Prostate gland (tissue), 2 donors: Measurements from ENCODE around the gene SPIC. TPM values are rescaled to one million over a fixed set of nuclear protein-coding genes. Genes with fewer than 3 reads are reported as not detected.

Source experiments
- DNase-seq: peaks from one replicate; pipeline ENCODE4 v3.0.0-alpha.2; 2019; ENCODE audit warnings: low spot score
- H3K27ac ChIP-seq, 2 donors: fragments of 200-600 bp; sonication (generic); 2 replicates each; pipeline ENCODE4 v1.5.1; 2017 to 2019
- H3K27me3 ChIP-seq: fragments of 200-600 bp; sonication (generic); replicated peaks from 2 replicates; pipeline ENCODE4 v1.5.1; 2019; ENCODE audit not compliant: insufficient read depth
- H3K36me3 ChIP-seq, 2 donors: fragments of 200-600 bp; sonication (generic); 1 replicate in 1 of 2; 2 replicates in 1 of 2; pipeline versions ENCODE4 v1.5.1 to v1.8.1; 2017 to 2019
- H3K4me1 ChIP-seq: fragments of 200-600 bp; sonication (generic); replicated peaks from 2 replicates; pipeline ENCODE4 v1.5.1; 2019
- H3K4me3 ChIP-seq, 2 donors: fragments of 200-600 bp; sonication (generic); 2 replicates each; pipeline ENCODE4 v1.5.1; 2017 to 2019
- H3K9me3 ChIP-seq: fragments of 200-600 bp; sonication (generic); 2 replicates; pipeline ENCODE4 v1.5.1; 2017
- POLR2A ChIP-seq: fragments of 450-650 bp; IDR thresholded peaks from one replicate; pipeline ENCODE4 v1.6.1; 2016; ENCODE audit warnings: antibody characterized with exemption, mild to moderate bottlenecking
- POLR2AphosphoS5 ChIP-seq: sonication (generic); formaldehyde crosslinking; IDR thresholded peaks from one replicate; pipeline ENCODE4 v1.6.1; 2017; ENCODE audit warnings: antibody characterized with exemption
- WGBS: methylation state at CpG from one replicate; pipeline ENCODE4 v1.1.5; 2018; 5-methylcytosine and 5-hydroxymethylcytosine counted together
- intact Hi-C: fragments of 100-400 bp; cut with DNase I; formaldehyde crosslinking; loops from one replicate; pipeline ENCODE4 v1.14.2; 2022
- total RNA-seq, 2 donors: library from RNA; depleted of rRNA; stranded (reverse); fragments of >200 nt; gene quantifications; one replicate each; pipeline ENCODE4 v1.1.0, GENCODE V29; 2016
- TF ChIP-seq, protein P1 (sequence below), 4 experiments: fragments of 200-600 bp in 2 of 4; fragments of 450-650 bp in 2 of 4; sonication (generic) in 2 of 4; IDR thresholded peaks; 1 replicate in 3 of 4; 2 replicates in 1 of 4; pipeline ENCODE4 v1.5.1; 2016 to 2019; ENCODE audit warnings: antibody characterized with exemption in 4 of 4, mild to moderate bottlenecking in 2 of 4, moderate library complexity in 2 of 4

SPIC gene
- total RNA-seq, 2 donors from 2014 or later, result not detected

- Histone ChIP-seq H3K9me3 (no peaks in the 10 kb centered on the region), H3K27me3 (no peaks in the 10 kb centered on the region), H3K4me3 (no peak overlapping the region), H3K27ac (no peak overlapping the region), H3K36me3 (no peaks in the 10 kb centered on the region), H3K4me1 (no peaks in the 10 kb centered on the region)
- no peak for DNase-seq
- intact Hi-C loops, result no loop called here
- TF ChIP-seq POLR2A (no peak), POLR2AphosphoS5 (no peak)
- TF ChIP-seq, protein P1, sequence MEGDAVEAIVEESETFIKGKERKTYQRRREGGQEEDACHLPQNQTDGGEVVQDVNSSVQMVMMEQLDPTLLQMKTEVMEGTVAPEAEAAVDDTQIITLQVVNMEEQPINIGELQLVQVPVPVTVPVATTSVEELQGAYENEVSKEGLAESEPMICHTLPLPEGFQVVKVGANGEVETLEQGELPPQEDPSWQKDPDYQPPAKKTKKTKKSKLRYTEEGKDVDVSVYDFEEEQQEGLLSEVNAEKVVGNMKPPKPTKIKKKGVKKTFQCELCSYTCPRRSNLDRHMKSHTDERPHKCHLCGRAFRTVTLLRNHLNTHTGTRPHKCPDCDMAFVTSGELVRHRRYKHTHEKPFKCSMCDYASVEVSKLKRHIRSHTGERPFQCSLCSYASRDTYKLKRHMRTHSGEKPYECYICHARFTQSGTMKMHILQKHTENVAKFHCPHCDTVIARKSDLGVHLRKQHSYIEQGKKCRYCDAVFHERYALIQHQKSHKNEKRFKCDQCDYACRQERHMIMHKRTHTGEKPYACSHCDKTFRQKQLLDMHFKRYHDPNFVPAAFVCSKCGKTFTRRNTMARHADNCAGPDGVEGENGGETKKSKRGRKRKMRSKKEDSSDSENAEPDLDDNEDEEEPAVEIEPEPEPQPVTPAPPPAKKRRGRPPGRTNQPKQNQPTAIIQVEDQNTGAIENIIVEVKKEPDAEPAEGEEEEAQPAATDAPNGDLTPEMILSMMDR (IDR thresholded peaks at IDR 0.05), result no peak
- WGBS, result 80% methylated on average over 4 of the region's 4 CpGs
Observed at GRCh38 chr12:101474248-101474647, 888 bp upstream of the SPIC start.

GRCh38 chr12:101475751-101476305, 692 bp downstream of the SPIC start:
- WGBS, result 43% methylated on average over 5 of the region's 5 CpGs
- Histone ChIP-seq H3K27me3 (no peaks in the 10 kb centered on the region), H3K27ac (no peak overlapping the region), H3K4me1 (no peaks in the 10 kb centered on the region), H3K36me3 (no peaks in the 10 kb centered on the region), H3K4me3 (no peak overlapping the region), H3K9me3 (no peaks in the 10 kb centered on the region)
- DNase-seq, result no peak
- TF ChIP-seq, protein P1 (IDR thresholded peaks at IDR 0.05), result no peak
- TF ChIP-seq POLR2A (no peak), POLR2AphosphoS5 (no peak)
- intact Hi-C loops, result no loop called here

DNA sequence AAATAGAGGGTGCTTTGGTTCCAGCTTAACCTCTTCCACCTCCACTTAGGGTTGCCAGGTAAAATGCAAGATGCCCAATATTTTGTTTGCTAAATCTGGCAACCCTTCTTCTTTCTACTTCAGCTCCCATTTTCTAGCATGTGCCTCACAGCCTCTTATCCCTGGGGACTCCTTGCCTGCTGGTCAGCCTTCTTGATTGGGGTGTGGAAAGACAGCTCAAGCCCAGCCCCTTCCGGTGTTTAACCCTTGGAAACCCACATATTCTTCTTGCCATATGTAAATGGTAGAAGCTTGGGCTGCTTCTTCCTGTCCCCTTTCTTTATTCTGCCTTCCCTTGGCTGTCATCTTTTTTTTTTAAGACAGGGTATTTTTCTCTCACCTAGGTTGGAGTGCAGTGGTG, 5.7 kb downstream of the SPIC start:
- no peaks in the 10 kb centered on the region for H3K36me3 ChIP-seq
- H3K4me1 ChIP-seq, result no peaks in the 10 kb centered on the region
- TF ChIP-seq, protein P1 (IDR thresholded peaks at IDR 0.05), result no peak
- no peak for TF ChIP-seq POLR2A
- no peak for TF ChIP-seq POLR2AphosphoS5
- H3K4me3 ChIP-seq, result no peak overlapping the region
- DNase-seq, result no peak
- no peaks in the 10 kb centered on the region for H3K9me3 ChIP-seq
- intact Hi-C loops, result no loop called here
- H3K27me3 ChIP-seq, result no peaks in the 10 kb centered on the region
- WGBS, result 53% methylated on average over 1 of the region's 1 CpG
- H3K27ac ChIP-seq, result no peak overlapping the region

GRCh38 chr12:101485021-101485420, 9.9 kb downstream of the SPIC start:
- Histone ChIP-seq H3K9me3 (no peaks in the 10 kb centered on the region), H3K4me3 (no peak overlapping the region), H3K4me1 (no peaks in the 10 kb centered on the region), H3K27me3 (no peaks in the 10 kb centered on the region), H3K36me3 (no peaks in the 10 kb centered on the region), H3K27ac (no peak overlapping the region)
- TF ChIP-seq POLR2A (no peak), POLR2AphosphoS5 (no peak)
- TF ChIP-seq, protein P1 (IDR thresholded peaks at IDR 0.05), result no peak
- intact Hi-C loops, result no loop called here
- no peak for DNase-seq

DNA sequence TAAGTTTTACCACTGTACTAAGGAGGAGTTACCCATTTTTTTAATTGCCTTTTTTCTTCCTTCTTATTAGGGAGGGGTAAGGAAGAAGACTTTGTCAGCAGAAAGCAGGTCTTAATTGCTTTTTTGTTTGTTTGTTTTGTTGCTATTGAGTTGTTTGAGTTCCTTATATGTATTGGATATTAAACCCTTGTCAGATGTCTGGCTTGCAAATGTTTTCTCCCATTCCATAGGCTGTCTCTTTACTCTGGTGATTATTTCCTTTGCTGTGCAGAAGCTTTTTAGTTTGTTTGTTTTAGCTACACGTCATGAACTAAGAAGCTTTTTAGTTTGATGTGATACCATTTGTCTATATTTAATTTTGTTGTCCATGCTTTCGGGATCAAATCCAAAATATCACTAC, 13.3 kb downstream of the SPIC start:
- TF ChIP-seq, protein P1 (IDR thresholded peaks at IDR 0.05), result no peak
- no peak for TF ChIP-seq POLR2A
- TF ChIP-seq POLR2AphosphoS5, result no peak
- H3K36me3 ChIP-seq, result no peaks in the 10 kb centered on the region
- H3K9me3 ChIP-seq, result no peaks in the 10 kb centered on the region
- WGBS, result 40% methylated on average over 2 of the region's 2 CpGs
- intact Hi-C loops, result no loop called here
- H3K4me1 ChIP-seq, result no peaks in the 10 kb centered on the region
- no peaks in the 10 kb centered on the region for H3K27me3 ChIP-seq
- DNase-seq, result no peak
- H3K27ac ChIP-seq, result no peak overlapping the region
- H3K4me3 ChIP-seq, result no peak overlapping the region
